Measurements from ENCODE around the gene SLF2. TPM values are rescaled to one million over a fixed set of nuclear protein-coding genes. Genes with fewer than 3 reads are reported as not detected.

The SLF2 gene, protein sequence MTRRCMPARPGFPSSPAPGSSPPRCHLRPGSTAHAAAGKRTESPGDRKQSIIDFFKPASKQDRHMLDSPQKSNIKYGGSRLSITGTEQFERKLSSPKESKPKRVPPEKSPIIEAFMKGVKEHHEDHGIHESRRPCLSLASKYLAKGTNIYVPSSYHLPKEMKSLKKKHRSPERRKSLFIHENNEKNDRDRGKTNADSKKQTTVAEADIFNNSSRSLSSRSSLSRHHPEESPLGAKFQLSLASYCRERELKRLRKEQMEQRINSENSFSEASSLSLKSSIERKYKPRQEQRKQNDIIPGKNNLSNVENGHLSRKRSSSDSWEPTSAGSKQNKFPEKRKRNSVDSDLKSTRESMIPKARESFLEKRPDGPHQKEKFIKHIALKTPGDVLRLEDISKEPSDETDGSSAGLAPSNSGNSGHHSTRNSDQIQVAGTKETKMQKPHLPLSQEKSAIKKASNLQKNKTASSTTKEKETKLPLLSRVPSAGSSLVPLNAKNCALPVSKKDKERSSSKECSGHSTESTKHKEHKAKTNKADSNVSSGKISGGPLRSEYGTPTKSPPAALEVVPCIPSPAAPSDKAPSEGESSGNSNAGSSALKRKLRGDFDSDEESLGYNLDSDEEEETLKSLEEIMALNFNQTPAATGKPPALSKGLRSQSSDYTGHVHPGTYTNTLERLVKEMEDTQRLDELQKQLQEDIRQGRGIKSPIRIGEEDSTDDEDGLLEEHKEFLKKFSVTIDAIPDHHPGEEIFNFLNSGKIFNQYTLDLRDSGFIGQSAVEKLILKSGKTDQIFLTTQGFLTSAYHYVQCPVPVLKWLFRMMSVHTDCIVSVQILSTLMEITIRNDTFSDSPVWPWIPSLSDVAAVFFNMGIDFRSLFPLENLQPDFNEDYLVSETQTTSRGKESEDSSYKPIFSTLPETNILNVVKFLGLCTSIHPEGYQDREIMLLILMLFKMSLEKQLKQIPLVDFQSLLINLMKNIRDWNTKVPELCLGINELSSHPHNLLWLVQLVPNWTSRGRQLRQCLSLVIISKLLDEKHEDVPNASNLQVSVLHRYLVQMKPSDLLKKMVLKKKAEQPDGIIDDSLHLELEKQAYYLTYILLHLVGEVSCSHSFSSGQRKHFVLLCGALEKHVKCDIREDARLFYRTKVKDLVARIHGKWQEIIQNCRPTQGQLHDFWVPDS
- 10 to 100 TPM; 20.3 to 38.3 TPM for total RNA-seq
- 10 to 100 TPM in 1 of 2 donors, 1 to 10 TPM in 1; 5.6 to 13.2 TPM for polyA plus RNA-seq
- long read RNA-seq, donor 1, transcript SLF2-205 (1 exons, 891 nt) = major isoform, 5 of 8 reads
- long read RNA-seq, donor 1, partial matches to known transcripts = 2 of 8 reads
- long read RNA-seq, donor 1, other reads (novel, unspliced or antisense) = 1 of 8 reads
- long read RNA-seq, donor 2, partial matches to known transcripts = 2 of 11 reads
- long read RNA-seq, donor 2, other reads (novel, unspliced or antisense) = 7 of 11 reads

DNA sequence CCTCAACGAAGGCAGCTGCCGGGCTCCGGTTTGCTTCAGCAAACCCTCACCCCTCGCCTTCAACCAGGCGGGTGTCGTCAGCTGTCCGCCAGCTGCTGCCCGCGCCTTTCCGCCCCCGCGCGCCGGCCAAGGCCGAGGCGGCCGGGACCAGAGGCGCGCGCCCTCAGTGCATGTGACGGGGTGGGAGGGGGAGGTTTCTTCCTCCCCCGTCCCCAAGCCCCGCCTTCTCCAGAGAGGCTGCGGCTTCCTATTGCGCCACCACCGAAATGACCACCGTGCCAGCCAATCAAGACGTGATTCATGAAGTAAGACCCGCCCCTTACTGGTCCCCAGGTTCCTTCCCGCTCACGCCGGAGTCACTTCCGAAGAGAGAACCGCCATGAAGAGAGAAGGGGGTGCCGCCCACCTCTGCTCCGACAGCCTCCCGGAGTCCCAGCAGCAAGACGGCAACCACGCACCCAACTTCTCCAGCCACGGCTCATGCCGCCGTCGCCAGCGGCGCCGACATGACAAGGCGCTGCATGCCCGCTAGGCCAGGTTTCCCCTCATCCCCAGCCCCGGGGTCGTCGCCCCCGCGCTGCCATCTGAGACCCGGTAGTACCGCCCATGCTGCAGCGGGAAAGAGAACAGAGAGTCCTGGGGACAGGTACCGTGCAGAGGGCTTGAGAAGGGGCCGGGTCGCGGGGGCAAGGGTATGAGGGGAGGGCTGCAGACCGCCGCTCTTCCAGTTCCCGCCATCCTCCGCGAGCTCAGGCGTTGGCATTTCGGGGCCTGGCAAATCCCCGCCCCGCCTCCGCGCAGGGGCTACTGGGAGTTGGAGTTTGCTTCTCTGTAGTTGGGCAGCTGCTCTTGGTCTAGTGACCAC is at the start of gene SLF2:
Gene SLF2 (plus strand): TSS at position 359 of the 865 bp plus-strand sequence. CDS start 148 bp downstream, at position 507.
- 0 to 1% methylated on average over 62 to 71 of the region's 71 CpGs for WGBS, 2 donors
- Histone ChIP-seq H3K9me3 (ENCODE audit: control insufficient read depth, low read length) (no peaks in the 10 kb centered on the region), H3K4me3 (ENCODE audit: low read length in 2 of 2) (peak within 1 kb of the TSS; percentile 72 to 76), H3K4me1 (ENCODE audit: control insufficient read depth in 1 of 2, insufficient read depth in 2 of 2, low read length in 2 of 2) (peaks cover 0 to 4% of the 10 kb centered on the region in 2 donors), H3K27me3 (ENCODE audit: control insufficient read depth in 1 of 2, insufficient read depth in 2 of 2, low read length in 1 of 2) (no peaks in the 10 kb centered on the region), H3K27ac (ENCODE audit: low read depth in 1 of 2, low read length in 2 of 2) (peak within 1 kb of the TSS; percentile 52 to 96), H3K36me3 (ENCODE audit: control insufficient read depth in 1 of 2, insufficient read depth in 2 of 2, low read length in 1 of 2) (peaks cover 2% of the 10 kb centered on the region in 2 donors)
- peak; percentile 99 for ATAC-seq (ENCODE audit: low FRiP score)
- DNase-seq = peak; percentile 98
- intact Hi-C loops (cut with DNase I) = loop anchor here (5.0 to 10.0 kb wide), 2 partner anchors 119 to 378 kb away; partner anchors contain the start of genes HIF1AN (in 2 of the 2), PDZD7 (in 1 of the 2) and SFXN3 (in 1 of the 2)

DNA sequence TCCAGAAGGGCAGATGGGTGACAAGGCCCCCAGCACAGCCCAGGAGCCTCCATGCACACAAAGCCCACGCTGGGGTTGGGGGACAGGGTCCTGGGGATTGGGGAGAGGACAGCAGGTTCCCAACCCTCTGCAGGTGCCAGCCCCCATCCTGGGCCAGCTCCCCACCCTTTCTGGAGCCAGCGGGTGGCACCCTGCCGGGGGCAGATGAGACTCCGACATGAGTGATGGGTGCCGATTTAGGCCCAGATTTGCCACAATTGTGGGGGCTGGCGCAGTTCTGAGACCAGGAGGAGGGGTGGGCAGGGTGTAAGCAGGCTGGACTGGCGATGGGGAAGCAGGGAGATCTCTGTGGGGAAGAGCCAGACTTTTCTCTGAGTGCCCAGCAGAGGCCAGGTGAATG is 49.3 kb upstream of the SLF2 start:
- H3K9me3 ChIP-seq (ENCODE audit: control insufficient read depth, low read length) = no peaks in the 10 kb centered on the region
- intact Hi-C loops (cut with DNase I) = no loop called here
- H3K27ac ChIP-seq (ENCODE audit: low read depth in 1 of 2, low read length in 2 of 2) = no peak overlapping the region
- H3K36me3 ChIP-seq (ENCODE audit: control insufficient read depth in 1 of 2, insufficient read depth in 2 of 2, low read length in 1 of 2) = no peaks in the 10 kb centered on the region
- ATAC-seq (ENCODE audit: low FRiP score) (no peak), DNase-seq (no peak)
- H3K4me3 ChIP-seq (ENCODE audit: low read length in 2 of 2) = no peak overlapping the region
- no peaks in the 10 kb centered on the region for H3K4me1 ChIP-seq (ENCODE audit: control insufficient read depth in 1 of 2, insufficient read depth in 2 of 2, low read length in 2 of 2)
- 90 to 91% methylated on average over 7 of the region's 7 CpGs for WGBS, 2 donors
- H3K27me3 ChIP-seq (ENCODE audit: control insufficient read depth in 1 of 2, insufficient read depth in 2 of 2, low read length in 1 of 2) = peaks cover 0 to 3% of the 10 kb centered on the region in 2 donors

DNA sequence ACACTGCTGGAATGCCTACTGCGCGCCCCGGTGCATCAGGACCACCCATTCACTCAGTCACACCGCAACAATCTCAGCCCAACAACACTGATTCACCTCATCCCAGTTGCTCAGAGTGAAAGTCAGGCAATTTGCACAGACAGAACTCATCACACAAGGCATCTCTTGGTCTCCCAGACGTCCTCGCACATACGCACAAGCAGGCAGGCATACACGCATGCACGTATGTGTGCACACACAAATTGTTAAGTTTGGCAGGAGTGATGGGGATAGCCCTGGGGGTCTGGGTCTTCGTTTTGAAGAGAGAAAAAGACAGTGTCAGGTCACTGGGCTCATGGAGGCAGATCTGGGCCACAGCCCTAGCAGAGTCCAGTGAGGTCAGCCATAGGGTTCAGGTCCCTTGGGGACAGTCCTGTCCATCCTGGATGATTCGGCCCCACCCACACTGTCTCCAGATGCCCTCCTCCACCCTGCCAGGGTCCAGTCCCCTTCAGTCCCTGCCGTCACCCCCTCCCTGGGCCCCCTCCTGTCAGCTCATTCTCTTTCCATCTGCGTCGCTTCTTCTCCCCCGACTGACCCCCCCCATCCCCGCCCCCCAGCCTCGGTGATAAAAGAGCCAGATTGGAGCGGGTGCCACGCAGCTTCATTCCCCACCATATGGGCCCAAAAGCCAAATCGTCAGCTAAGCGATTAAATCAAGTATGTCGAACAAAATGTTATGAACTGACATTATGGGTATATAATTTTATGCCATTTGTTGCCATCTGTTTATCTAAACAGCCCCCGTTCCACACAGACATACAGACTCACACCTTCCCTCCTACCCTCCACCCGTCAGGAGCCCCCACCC is 48.5 kb upstream of the SLF2 start:
- H3K4me1 ChIP-seq (ENCODE audit: control insufficient read depth in 1 of 2, insufficient read depth in 2 of 2, low read length in 2 of 2) = no peaks in the 10 kb centered on the region
- intact Hi-C loops (cut with DNase I) = no loop called here
- no peak overlapping the region for H3K4me3 ChIP-seq (ENCODE audit: low read length in 2 of 2)
- ATAC-seq (ENCODE audit: low FRiP score) = no peak
- WGBS, 2 donors = 81% methylated on average over 24 of the region's 24 CpGs
- no peak overlapping the region for H3K27ac ChIP-seq (ENCODE audit: low read depth in 1 of 2, low read length in 2 of 2)
- H3K9me3 ChIP-seq (ENCODE audit: control insufficient read depth, low read length) = no peaks in the 10 kb centered on the region
- DNase-seq = no peak
- H3K36me3 ChIP-seq (ENCODE audit: control insufficient read depth in 1 of 2, insufficient read depth in 2 of 2, low read length in 1 of 2) = no peaks in the 10 kb centered on the region
- H3K27me3 ChIP-seq (ENCODE audit: control insufficient read depth in 1 of 2, insufficient read depth in 2 of 2, low read length in 1 of 2) = no peaks in the 10 kb centered on the region

DNA sequence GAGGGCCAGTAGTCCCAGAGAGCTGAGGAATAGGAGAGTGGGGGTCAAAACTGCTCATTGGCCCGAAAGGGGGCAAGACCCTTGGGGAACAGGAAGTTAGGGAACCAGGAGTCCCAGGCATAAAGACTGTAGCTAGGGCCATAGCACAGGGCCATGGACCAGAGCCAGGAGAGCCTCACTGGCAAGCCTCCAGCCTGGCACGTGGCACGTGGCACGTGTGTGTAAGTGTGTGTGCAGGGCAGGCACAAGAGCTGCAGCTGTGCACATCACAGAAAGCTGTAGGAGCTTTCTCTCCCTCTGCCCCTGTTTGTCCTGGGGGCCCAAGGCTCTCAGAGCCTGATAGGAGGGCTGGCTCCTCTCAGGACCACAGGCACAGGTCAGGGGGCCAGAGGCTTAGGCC is 47.8 kb upstream of the SLF2 start:
- Histone ChIP-seq H3K9me3 (ENCODE audit: control insufficient read depth, low read length) (no peaks in the 10 kb centered on the region), H3K4me3 (ENCODE audit: low read length in 2 of 2) (no peak overlapping the region), H3K4me1 (ENCODE audit: control insufficient read depth in 1 of 2, insufficient read depth in 2 of 2, low read length in 2 of 2) (no peaks in the 10 kb centered on the region), H3K27ac (ENCODE audit: low read depth in 1 of 2, low read length in 2 of 2) (no peak overlapping the region), H3K27me3 (ENCODE audit: control insufficient read depth in 1 of 2, insufficient read depth in 2 of 2, low read length in 1 of 2) (no peaks in the 10 kb centered on the region), H3K36me3 (ENCODE audit: control insufficient read depth in 1 of 2, insufficient read depth in 2 of 2, low read length in 1 of 2) (no peaks in the 10 kb centered on the region)
- ATAC-seq (ENCODE audit: low FRiP score) (no peak), DNase-seq (no peak)
- intact Hi-C loops (cut with DNase I) = no loop called here
- 29 to 37% methylated on average over 4 of the region's 4 CpGs for WGBS, 2 donors

DNA sequence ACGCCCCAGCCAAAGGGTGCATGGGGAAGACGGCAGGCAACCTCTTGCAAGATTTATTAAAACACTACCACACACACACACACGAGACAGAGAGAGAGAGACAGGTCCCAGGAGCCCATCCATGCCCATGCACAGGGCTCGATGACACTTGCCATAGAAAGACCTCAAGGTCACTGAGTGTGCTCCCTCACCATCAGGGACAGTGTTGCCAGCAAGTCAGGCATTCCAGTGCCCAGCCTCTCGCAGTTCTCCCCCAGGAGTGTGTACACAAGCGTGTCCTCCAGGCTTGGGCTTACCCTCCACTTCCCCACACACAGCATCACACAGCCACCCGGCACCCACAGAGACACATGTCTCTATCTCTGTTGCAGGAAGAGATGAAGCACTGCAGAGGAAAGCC is 46.8 kb upstream of the SLF2 start:
- 70 to 74% methylated on average over 7 of the region's 7 CpGs for WGBS, 2 donors
- no peak for ATAC-seq (ENCODE audit: low FRiP score)
- Histone ChIP-seq H3K36me3 (ENCODE audit: control insufficient read depth in 1 of 2, insufficient read depth in 2 of 2, low read length in 1 of 2) (no peaks in the 10 kb centered on the region), H3K27ac (ENCODE audit: low read depth in 1 of 2, low read length in 2 of 2) (no peak overlapping the region), H3K9me3 (ENCODE audit: control insufficient read depth, low read length) (no peaks in the 10 kb centered on the region), H3K4me3 (ENCODE audit: low read length in 2 of 2) (no peak overlapping the region), H3K27me3 (ENCODE audit: control insufficient read depth in 1 of 2, insufficient read depth in 2 of 2, low read length in 1 of 2) (no peaks in the 10 kb centered on the region), H3K4me1 (ENCODE audit: control insufficient read depth in 1 of 2, insufficient read depth in 2 of 2, low read length in 2 of 2) (no peaks in the 10 kb centered on the region)
- intact Hi-C loops (cut with DNase I) = no loop called here
- no peak for DNase-seq

DNA sequence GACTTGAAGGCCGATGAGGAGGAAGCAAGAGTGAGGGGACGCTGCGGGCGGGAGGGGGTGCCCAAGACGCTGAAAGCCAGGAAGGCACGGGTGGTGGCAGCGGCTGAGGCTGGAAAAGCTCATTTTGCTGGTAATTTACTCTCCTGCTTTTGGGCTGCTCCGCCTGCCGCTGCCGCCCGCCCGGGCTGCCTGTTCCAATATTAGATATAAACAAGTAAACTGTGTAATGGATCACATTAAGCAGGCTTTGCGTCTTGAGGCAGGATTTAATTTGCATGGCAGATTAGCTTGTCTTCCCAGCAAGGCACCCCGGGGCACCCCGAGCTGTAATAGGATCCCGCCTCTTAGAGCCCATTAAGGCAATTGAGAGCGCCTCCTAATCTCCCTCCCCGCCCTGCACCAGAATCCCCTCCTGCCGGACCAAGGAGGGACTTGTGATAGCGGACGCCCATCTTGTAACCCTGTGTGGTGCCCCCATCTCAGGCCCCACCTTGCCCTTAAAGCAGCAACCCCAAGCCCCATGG is 46.1 kb upstream of the SLF2 start:
- H3K36me3 ChIP-seq (ENCODE audit: control insufficient read depth in 1 of 2, insufficient read depth in 2 of 2, low read length in 1 of 2) = no peaks in the 10 kb centered on the region
- H3K27ac ChIP-seq (ENCODE audit: low read depth in 1 of 2, low read length in 2 of 2) = no peak overlapping the region
- WGBS, 2 donors = 10 to 16% methylated on average over 21 of the region's 21 CpGs
- DNase-seq (no peak), ATAC-seq (ENCODE audit: low FRiP score) (no peak)
- H3K4me3 ChIP-seq (ENCODE audit: low read length in 2 of 2) = no peak overlapping the region
- H3K9me3 ChIP-seq (ENCODE audit: control insufficient read depth, low read length) = no peaks in the 10 kb centered on the region
- intact Hi-C loops (cut with DNase I) = no loop called here
- no peaks in the 10 kb centered on the region for H3K4me1 ChIP-seq (ENCODE audit: control insufficient read depth in 1 of 2, insufficient read depth in 2 of 2, low read length in 2 of 2)
- H3K27me3 ChIP-seq (ENCODE audit: control insufficient read depth in 1 of 2, insufficient read depth in 2 of 2, low read length in 1 of 2) = no peaks in the 10 kb centered on the region

Measured in aorta (tissue), 5 donors.